Skeletal muscle tissue (tissue), 4 donors: Measurements from ENCODE around the gene TBX18. TPM values are rescaled to one million over a fixed set of nuclear protein-coding genes. Genes with fewer than 3 reads are reported as not detected.

Experiments used
- H3K27ac ChIP-seq: one replicate; pipeline ENCODE4 v1.7.0; 2013; ENCODE audit warnings: mild to moderate bottlenecking, low read depth, low read length, inconsistent platforms
- H3K27me3 ChIP-seq, 3 donors: one replicate each; pipeline ENCODE4 v1.7.0; 2013; ENCODE audit warnings: low read length in 3 of 3; ENCODE audit not compliant: control insufficient read depth in 3 of 3, insufficient read depth in 3 of 3
- H3K36me3 ChIP-seq, 3 donors: one replicate each; pipeline ENCODE4 v1.7.0; 2013; ENCODE audit warnings: low read length in 3 of 3; ENCODE audit not compliant: control insufficient read depth in 3 of 3, insufficient read depth in 3 of 3
- H3K4me1 ChIP-seq, 3 donors: one replicate each; pipeline ENCODE4 v1.7.0; 2013; ENCODE audit warnings: low read length in 3 of 3, mild to moderate bottlenecking in 3 of 3; ENCODE audit not compliant: control insufficient read depth in 3 of 3, insufficient read depth in 3 of 3
- H3K4me3 ChIP-seq, 3 donors: one replicate each; pipeline ENCODE4 v1.7.0; 2013; ENCODE audit warnings: low read length in 3 of 3
- H3K9ac ChIP-seq, 3 donors: one replicate each; pipeline ENCODE4 v1.7.0; 2013; ENCODE audit warnings: low read length in 3 of 3, mild to moderate bottlenecking in 3 of 3, moderate library complexity in 2 of 3, low read depth in 1 of 3
- H3K9me3 ChIP-seq, 3 donors: one replicate each; pipeline ENCODE4 v1.7.0; 2013; ENCODE audit warnings: low read length in 3 of 3; ENCODE audit not compliant: control insufficient read depth in 3 of 3
- total RNA-seq: library from RNA; depleted of rRNA; stranded (reverse); fragments of >200 nt; gene quantifications from one replicate; pipeline ENCODE4 v1.2.3, GENCODE V29; 2014
- donor health status: Osteomylitis.

Gene TBX18
- total RNA-seq, 1 donor from 2014 or later = 22.4 TPM

DNA sequence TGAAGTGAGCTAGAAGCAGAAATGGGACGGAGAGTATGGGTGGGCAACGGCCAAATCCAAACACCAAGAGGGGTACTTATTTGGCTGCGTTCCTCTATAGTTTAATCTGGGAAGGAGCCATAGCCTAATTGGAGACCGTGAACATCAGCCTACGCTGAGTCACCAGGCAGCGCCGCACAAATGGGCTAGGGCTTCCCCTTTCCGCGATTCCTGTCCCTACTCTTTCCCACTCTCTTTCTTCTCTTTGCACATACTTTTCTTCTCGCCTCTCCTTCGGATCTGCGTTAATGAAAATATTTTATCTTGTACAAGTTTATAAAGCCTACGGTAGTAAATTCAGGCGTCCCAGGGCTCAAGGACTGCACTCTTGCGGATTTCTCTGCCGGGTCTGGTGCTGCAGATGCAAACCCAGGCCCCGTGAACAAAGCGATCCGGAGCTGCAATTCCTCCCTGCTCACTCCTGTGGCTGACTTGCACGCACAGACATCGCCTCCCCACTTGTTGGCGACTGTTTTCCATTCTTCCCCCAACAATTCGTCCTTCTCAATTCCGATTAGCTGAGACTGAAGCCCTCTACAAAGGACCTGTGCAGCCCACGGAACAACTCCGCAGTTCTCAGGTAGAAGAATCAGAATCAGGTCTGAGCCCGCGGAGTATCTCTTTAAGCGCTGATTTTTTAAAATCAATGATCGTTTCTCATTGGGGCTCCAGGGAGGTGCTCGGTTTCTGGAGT is 4.2 kb upstream of the TBX18 start:
- H3K9ac ChIP-seq = no peak overlapping the region
- peak overlapping the region; percentile 12 for H3K27ac ChIP-seq
- peak overlapping the region in 1 of 3 donors; percentile 41 for H3K4me3 ChIP-seq
- no peaks in the 10 kb centered on the region for H3K36me3 ChIP-seq
- H3K4me1 ChIP-seq = peaks cover 0 to 4% (median 0%) of the 10 kb centered on the region in 3 donors
- peaks cover 0 to 4% (median 0%) of the 10 kb centered on the region in 3 donors for H3K9me3 ChIP-seq
- peaks cover 51 to 86% (median 57%) of the 10 kb centered on the region in 3 donors for H3K27me3 ChIP-seq

DNA sequence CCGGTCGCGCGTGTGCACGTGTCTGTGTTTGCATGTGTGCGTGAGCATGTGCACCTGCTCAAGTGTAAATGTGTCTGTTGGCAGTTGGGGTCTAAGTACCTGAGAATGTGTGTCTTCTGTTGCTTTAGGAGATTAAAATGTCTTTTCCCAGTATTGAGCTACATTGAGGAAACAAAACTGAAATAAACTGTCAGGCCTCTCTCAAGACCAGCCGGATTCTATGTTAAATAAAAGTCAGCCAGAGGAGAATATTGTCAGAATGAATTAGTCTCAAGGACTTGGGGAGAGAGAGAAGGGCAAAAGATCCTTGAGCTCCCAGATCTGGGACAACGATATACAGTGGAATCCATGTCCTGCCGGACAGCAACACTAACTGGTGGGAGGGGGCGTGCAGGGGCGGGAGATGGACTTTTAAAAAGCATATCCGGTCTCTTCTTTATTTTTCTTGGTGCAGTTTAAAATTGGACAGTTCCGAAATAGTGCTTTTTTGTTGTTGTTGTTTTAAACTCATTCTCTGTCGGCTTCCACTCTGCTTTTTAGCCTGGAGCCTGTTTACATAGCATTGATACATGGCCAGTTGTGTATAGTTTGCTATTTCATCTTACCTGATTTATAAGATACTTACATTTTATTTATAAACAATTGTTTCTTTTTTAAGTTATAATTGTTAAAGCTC is 3.3 kb upstream of the TBX18 start:
- no peak overlapping the region for H3K9ac ChIP-seq
- peaks cover 0 to 3% (median 0%) of the 10 kb centered on the region in 3 donors for H3K9me3 ChIP-seq
- no peak overlapping the region for H3K27ac ChIP-seq
- no peaks in the 10 kb centered on the region for H3K36me3 ChIP-seq
- peaks cover 0 to 4% (median 0%) of the 10 kb centered on the region in 3 donors for H3K4me1 ChIP-seq
- peaks cover 45 to 86% (median 60%) of the 10 kb centered on the region in 3 donors for H3K27me3 ChIP-seq
- H3K4me3 ChIP-seq = no peak overlapping the region

DNA sequence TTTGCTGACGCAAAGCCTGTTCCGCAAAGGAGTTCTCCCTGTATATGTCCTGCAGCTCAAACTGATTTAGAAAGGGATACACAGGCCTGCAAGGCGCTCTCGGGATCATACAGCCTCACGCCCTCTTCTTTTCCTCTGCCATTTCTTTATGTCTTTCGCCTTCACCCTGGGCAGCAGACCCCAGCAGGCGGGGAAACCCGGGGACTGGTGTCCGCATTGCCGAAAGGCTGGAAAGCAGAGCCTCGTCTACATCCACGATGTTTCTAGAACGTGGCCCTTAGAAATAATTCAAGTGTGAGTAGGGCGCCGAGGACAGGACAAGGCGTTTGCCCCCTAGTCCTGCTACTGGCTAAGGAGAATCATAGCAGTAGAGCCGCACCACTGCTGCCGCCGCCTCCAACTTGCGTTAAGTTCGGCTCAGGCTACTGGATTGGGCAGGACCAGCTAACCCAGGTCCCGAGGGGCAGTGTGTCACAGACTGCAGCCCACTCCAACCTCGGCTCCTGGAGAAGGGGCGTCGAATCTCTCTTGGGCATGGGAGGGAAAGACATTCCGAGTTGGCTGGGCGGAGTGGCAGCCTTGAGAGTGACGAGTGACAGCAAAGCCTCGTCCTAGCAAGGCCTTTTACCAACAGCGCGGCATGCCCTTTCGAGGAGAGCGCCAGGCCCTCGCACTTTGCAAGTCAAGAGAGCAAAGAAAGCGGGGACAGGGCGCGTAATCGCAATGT is 2.6 kb upstream of the TBX18 start:
- H3K36me3 ChIP-seq = no peaks in the 10 kb centered on the region
- no peak overlapping the region for H3K27ac ChIP-seq
- H3K27me3 ChIP-seq = peaks cover 43 to 87% (median 64%) of the 10 kb centered on the region in 3 donors
- peaks cover 0 to 2% (median 0%) of the 10 kb centered on the region in 3 donors for H3K9me3 ChIP-seq
- no peak overlapping the region for H3K9ac ChIP-seq
- H3K4me3 ChIP-seq = no peak overlapping the region
- H3K4me1 ChIP-seq = peaks cover 0 to 4% (median 0%) of the 10 kb centered on the region in 3 donors

DNA sequence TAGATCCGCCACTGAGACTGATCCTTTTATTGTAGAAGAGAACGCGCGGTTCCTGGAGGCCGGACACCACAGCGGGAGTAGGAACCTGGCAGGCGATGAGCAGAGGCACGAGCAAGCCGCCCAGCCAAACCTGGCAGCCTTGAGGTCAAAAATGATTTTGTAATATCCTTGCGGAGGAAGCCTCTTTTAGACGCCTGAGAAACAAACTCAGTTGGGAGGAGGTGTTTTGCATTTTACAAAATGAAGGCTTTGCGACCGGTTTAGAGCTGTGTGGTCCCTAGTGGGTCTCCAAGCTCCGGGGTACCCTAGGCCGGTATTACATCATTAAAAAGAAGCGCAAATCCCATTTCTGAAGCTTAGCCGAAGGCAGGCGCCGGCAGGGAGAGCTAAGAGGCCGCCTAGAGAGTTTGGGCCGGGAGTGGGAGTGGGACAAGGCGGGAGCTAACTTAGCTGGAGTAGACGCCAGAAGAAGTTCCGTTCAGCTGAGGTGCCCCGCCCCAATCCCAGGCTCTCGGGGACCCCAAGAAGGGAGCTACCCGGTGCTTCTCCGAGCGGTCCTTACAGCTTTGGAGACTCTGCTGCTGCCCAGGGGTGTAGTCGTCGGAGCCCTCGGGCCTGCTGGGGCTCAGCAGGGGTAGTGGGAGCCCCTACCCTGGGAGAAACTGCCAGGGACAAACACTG is 1.9 kb upstream of the TBX18 start:
- H3K27ac ChIP-seq = no peak overlapping the region

DNA sequence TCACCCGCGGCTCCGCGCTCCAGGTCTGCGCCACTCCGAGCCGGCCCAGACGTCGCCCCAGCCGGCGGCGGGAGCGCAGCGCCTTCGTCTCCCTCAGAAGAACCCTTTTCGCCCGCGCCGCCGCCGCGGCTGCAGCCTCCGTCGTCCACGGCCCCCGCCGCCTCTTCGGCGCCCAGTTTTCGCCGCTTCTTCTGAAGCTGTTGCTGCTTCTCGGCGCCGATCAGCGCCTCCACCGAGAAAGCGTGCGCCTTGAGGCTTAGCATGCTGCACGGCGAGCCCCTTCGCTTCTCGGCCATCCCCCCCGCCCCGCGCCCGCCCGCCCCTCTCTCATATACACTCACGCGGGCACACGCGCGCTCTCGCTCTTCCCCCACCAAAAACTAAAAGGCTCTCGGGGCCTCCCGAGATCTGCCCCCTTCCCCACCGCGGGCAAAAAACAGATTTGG is 489 bp downstream of the TBX18 start:
- Histone ChIP-seq H3K9ac (peak overlapping the region; percentile 21 to 72 (median 70)), H3K27me3 (peaks cover 37 to 65% (median 60%) of the 10 kb centered on the region in 3 donors), H3K4me1 (peaks cover 0 to 3% (median 0%) of the 10 kb centered on the region in 3 donors), H3K27ac (peak overlapping the region; percentile 79), H3K36me3 (no peaks in the 10 kb centered on the region), H3K4me3 (peak overlapping the region; percentile 59 to 81 (median 69)), H3K9me3 (peaks cover 0 to 2% (median 0%) of the 10 kb centered on the region in 3 donors)

More for the DNA sequence above, 1.9 kb upstream of the TBX18 start:
- H3K4me1 ChIP-seq = peaks cover 0 to 4% (median 0%) of the 10 kb centered on the region in 3 donors
- H3K27me3 ChIP-seq = peaks cover 37 to 81% (median 66%) of the 10 kb centered on the region in 3 donors
- no peaks in the 10 kb centered on the region for H3K36me3 ChIP-seq
- H3K9ac ChIP-seq = no peak overlapping the region
- peaks cover 0 to 2% (median 0%) of the 10 kb centered on the region in 3 donors for H3K9me3 ChIP-seq
- H3K4me3 ChIP-seq = no peak overlapping the region

DNA sequence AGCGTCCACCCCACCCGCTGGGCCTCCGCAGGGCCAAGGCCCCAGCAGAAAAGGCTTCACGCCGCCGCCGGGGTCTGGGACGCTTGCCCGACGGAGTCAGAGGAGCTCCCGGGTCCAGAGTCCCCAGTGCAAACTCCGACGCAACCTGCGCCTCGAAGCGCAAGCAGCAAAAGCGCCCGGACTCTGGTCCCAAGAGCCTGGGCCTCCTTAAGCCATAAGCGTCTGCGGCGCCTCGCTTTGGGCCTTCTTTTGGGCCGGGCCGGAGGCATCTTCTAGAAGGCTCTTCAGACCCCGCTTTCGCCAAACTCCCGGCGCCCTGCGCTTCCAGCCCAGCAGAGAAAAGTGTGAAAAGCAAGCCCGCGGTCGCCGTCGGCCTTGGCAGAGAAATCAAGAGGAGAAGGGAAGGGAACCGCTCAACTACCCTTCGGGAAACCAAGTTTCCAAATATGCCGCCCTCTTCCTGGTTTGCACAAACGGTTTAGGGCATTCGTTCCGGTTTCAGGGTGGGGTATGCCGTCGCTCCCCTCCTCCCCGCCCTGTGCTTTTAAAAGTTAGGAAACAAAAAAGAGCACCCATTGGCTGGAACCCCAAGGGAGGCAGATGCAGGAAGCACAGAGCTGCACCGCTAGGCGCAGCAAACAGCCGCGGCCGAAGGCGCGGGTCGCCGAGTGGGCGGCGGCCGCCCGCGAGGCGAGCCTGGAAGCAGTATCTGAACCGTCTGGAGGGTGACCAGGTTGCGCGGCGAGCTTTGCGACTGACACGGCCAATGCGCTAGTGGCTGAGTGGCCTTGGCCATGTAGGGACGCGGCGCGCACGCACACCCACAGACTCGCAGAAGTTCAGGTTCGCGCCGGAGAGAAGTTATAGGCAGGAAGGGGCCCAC is 1.2 kb downstream of the TBX18 start:
- peak overlapping the region; percentile 79 for H3K27ac ChIP-seq
- peak overlapping the region; percentile 59 to 61 (median 60) for H3K4me3 ChIP-seq
- H3K9me3 ChIP-seq = peaks cover 0 to 2% (median 0%) of the 10 kb centered on the region in 3 donors
- H3K27me3 ChIP-seq = peaks cover 34 to 58% (median 53%) of the 10 kb centered on the region in 3 donors
- peak overlapping the region; percentile 61 to 72 (median 70) for H3K9ac ChIP-seq
- no peaks in the 10 kb centered on the region for H3K4me1 ChIP-seq
- no peaks in the 10 kb centered on the region for H3K36me3 ChIP-seq

DNA sequence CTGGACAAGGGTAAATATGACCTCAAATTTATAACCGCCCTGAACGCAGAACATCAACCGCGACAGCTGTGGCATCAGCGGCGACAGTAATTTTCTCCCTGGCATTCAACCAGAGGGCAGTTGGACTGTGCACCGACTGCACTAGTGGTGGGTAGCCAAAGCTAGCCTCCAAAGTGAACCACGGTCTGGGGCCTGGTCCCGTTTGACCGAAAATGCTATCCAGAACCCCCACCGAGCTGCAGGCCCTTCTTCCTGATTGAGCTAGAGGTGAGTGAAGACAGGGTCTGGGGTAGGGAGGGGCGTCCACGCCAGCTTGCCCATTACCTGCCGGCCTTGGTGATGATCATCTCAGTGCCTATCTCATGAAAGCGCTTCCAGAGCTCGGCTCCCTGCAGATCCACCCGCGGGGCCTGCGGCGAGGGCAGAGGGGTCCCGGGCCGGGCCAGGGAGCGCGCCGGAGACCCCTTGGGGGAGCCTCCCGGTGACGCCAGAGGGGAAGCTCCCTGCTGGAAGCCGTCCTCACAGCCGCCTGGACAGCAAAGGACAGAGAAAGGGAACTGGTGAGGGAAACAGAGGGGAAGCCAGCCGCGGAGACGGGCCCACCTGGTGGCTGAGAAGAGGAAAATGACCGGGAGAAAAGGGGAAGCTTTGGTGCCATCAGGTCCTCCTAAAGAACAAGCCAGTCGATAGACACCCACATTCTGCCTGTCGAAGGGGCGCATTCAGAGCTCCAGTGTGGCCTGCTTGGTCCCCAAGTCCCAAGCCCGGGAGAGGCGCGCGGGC is 2.0 kb downstream of the TBX18 start:
- Histone ChIP-seq H3K4me3 (peak overlapping the region; percentile 51 to 61 (median 60)), H3K9ac (peak overlapping the region; percentile 54 to 72 (median 70)), H3K27ac (peak overlapping the region; percentile 79), H3K9me3 (peaks cover 0 to 2% (median 0%) of the 10 kb centered on the region in 3 donors), H3K36me3 (no peaks in the 10 kb centered on the region), H3K4me1 (no peaks in the 10 kb centered on the region), H3K27me3 (peaks cover 30 to 53% (median 47%) of the 10 kb centered on the region in 3 donors)

DNA sequence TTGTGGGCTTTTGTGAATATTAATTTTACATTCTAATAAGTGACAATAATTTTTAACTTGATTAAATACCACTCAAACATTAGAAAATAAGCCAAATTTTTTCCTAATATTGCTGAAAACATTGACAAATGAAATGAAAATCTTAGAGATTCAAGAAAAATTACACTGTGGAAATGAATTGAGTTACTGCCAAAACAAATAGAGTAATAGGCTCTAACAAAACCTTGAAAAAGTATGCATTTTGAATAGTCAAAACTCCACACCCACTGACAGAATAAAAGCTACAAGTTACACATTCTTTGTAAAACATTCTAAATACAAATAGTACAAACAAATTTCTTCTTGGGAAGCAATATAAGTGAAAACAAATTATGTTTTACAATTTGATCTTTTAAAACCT is 5.9 kb downstream of the TBX18 start:
- H3K9ac ChIP-seq = no peak overlapping the region
- no peak overlapping the region for H3K4me3 ChIP-seq
- H3K9me3 ChIP-seq = no peaks in the 10 kb centered on the region
- no peak overlapping the region for H3K27ac ChIP-seq
- H3K27me3 ChIP-seq = peaks cover 6 to 22% (median 18%) of the 10 kb centered on the region in 3 donors
- H3K4me1 ChIP-seq = no peaks in the 10 kb centered on the region
- no peaks in the 10 kb centered on the region for H3K36me3 ChIP-seq
